Measurements from ENCODE around the gene SPAG5.
"Not testable (repeated sequence)": the region's sequence is repeated elsewhere in the genome, so short reads cannot be mapped to it uniquely, and the experiment has no call there.

Gene SPAG5

DNA sequence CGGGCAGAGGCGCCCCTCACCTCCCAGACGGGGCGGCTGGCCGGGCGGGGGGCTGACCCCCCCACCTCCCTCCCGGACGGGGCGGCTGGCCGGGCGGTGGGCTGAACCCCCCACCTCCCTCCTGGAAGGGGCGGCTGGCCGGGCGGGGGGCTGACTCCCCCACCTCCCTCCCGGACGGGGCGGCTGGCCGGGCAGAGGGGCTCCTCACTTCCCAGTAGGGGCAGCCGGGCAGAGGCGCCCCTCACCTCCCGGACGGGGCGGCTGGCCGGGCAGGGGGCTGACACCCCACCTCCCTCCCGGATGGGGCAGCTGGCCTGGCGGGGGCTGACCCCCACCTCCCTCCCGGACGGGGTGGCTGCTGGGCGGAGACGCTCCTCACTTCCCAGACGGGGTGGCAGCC, 5.2 kb upstream of the SPAG5 start:
- DNase-seq (ENCODE audit: low read depth) = not testable (repeated sequence)

DNA sequence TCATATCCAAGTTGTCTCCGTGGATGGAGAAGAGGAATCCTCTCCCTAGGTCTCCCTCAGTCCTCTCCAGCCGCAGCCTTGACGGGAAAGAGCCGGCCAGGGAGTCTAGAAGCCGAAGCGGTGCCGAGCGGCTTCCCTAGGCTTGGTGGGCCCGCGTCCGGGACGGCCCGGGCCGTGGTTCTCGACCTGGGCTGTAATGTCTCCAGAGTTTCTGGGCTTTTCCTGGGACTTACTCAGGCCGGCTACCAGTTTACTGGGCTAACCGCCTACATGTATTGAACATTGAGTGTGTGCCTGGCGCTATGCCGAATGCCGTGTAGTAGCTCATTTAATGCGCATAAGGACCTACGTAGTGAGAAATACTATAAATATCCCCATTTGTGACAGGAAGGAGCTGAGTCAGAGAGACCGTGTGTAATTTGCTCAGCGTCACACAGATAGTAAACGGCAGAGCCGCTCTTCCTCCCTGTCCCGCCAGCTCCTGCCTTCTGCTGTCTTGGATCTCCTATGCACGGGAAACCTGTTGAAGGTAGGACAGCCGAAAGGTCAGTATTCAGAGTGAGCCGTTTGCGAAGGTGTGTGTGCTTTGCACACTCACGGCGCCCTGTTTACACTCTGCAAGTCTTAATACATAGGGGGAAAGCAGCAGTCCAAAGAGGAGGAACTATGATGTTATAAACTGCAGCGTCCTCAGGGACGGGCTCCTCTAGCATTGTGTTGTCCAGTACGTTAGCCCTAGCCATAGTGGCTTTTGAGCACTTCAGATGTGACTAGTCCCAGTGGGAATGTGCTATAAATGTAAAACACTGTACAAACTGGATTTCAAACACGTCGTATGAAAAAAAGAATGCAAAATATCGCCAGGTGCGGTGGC, 723 bp upstream of the SPAG5 start:
- DNase-seq (ENCODE audit: low read depth) = peak; percentile 64

GRCh38 chr17:28598389-28598788, 436 bp downstream of the SPAG5 start:
- no peak for DNase-seq (ENCODE audit: low read depth)

- no peak for DNase-seq (ENCODE audit: low read depth)
Observed at GRCh38 chr17:28597606-28598383, 1.0 kb downstream of the SPAG5 start.

DNA sequence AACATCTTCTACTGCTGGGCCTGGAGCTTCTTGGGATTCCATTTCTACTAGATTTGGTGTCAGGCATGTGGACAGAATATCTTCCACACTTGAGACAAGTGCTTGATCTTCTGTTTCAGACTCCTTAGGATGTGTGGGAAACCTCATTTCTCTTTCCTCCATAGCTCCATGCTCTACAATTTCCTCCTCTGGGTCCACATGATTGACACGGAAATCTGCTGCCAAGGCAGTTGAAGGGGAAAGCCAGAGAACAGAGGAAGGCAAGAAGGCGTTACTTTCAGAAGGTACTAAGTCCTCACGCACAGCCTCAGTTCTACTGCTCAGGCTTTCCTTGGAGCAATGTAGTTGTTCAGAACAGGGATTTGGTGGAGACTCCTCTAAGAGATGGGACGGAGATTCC, 6.6 kb downstream of the SPAG5 start:
- no peak for DNase-seq (ENCODE audit: low read depth)

GRCh38 chr17:28585851-28586250, 13.0 kb downstream of the SPAG5 start:
- no peak for DNase-seq (ENCODE audit: low read depth)

GRCh38 chr17:28584434-28584833, 14.4 kb downstream of the SPAG5 start:
- no peak for DNase-seq (ENCODE audit: low read depth)

- DNase-seq (ENCODE audit: low read depth) = no peak
Observed at GRCh38 chr17:28582513-28582912, 16.3 kb downstream of the SPAG5 start.

GRCh38 chr17:28580959-28581358, 17.9 kb downstream of the SPAG5 start:
- no peak for DNase-seq (ENCODE audit: low read depth)

- peak; percentile 28 for DNase-seq (ENCODE audit: low read depth)
Observed at GRCh38 chr17:28579526-28579925, 19.3 kb downstream of the SPAG5 start.

- DNase-seq (ENCODE audit: low read depth) = no peak
Observed at GRCh38 chr17:28578246-28579195, 20.3 kb downstream of the SPAG5 start.

DNA sequence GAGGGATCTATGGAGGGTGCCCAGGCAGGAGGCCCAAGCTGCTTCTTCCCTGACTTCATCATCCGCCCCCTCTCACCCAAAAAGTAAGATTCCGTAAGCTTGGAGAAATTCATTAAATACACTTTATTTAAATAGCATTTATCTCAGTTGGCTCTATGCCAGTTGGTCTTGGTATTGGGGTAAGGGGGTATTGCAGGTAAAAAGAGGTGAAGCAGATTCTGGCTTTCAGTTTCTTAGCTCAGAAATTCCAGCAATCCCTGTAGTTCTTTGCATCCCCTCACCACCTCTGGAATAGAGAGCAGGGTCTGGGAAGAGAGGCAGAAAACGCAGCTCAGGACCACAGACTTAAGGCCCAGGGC, 21.4 kb downstream of the SPAG5 start:
- DNase-seq (ENCODE audit: low read depth) = no peak

DNA sequence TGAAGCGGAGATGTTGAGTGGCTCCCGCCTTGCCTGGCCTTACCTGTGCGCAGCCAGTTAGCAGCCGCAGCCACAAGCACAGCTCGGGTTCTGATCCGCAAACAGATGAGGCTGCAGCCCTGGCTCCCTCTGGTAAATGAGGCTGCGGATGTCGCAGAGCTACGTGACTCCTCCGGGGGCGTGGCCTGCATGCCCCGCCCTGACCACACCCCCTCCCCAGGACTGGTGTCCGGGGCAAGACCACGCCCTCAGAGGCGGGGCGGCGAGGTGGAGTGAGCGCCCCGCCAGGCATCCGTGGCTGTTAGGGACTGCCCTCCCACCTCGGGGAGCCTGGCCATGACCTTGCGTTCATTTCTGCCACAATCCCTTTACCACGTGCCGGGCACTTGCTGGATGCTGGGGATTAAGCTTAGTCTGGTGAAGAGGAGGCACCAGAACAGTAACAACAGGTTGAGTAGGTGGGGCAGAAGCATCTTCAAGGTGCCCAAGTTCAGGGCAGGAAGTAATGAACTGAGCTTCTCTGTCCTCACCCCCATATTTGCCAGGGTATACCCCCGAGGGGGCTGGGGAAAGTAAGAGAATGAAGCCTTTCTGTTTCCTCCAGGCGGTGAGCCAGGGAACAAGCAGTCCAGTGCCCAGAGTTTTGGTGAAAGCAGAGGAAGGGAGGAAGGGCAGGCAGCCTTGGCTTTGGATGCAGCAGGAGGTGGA, 21.9 kb downstream of the SPAG5 start, which contains the start of gene ALDOC:
ALDOC (minus strand) TSS at position 138 of the 708 bp plus-strand sequence. CDS start 1,363 bp downstream, outside the sequence.
- peak; percentile 99 for DNase-seq (ENCODE audit: low read depth)

DNA sequence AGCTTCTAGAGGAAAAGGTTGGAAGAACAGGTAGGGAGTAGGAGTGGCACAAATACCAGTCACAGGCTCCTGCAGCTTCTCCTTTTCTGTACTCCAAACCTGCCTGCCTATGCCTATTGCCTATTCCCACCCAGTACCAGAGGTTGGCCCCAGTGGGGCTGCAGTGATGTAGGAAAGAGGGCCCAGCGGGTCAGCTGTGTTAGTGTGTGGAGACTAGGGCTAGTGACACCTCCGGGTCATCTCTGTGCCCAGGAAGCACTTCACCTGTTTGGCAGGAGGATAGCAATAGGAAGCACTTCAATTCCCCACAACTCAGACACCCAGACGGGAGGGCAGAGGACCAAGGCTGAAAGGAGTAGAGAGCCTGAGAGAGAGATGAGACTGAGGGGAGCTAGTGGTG, 22.8 kb downstream of the SPAG5 start:
- DNase-seq (ENCODE audit: low read depth) = not testable (repeated sequence)

GRCh38 chr17:28575126-28575795, 23.6 kb downstream of the SPAG5 start:
- DNase-seq (ENCODE audit: low read depth) = no peak

GRCh38 chr17:28574526-28574925, 24.3 kb downstream of the SPAG5 start:
- DNase-seq (ENCODE audit: low read depth) = no peak

GRCh38 chr17:28573966-28574480, 24.8 kb downstream of the SPAG5 start:
- DNase-seq (ENCODE audit: low read depth) = no peak

DNA sequence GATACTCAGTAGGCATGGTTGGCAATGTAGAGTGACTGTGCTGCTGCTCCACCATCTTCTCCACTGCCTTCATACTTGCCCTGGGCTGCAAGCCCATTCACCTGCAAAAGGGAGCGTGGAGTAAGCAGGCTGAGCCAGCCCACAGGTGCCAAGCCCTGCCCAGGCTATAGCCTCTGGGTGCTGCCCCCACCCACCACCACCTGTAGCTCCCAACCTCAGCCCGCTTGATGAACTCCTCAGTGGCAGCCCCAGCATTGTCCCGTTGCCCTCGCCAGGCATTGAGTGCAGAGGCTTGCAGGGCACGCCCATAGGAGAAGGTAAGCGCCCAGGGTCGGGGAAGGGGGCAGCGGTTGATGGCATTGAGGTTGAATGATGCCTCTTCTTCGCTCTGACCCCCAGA, 25.3 kb downstream of the SPAG5 start:
- no peak for DNase-seq (ENCODE audit: low read depth)

GRCh38 chr17:28573040-28573380, 25.8 kb downstream of the SPAG5 start:
- DNase-seq (ENCODE audit: low read depth) = no peak

DNA sequence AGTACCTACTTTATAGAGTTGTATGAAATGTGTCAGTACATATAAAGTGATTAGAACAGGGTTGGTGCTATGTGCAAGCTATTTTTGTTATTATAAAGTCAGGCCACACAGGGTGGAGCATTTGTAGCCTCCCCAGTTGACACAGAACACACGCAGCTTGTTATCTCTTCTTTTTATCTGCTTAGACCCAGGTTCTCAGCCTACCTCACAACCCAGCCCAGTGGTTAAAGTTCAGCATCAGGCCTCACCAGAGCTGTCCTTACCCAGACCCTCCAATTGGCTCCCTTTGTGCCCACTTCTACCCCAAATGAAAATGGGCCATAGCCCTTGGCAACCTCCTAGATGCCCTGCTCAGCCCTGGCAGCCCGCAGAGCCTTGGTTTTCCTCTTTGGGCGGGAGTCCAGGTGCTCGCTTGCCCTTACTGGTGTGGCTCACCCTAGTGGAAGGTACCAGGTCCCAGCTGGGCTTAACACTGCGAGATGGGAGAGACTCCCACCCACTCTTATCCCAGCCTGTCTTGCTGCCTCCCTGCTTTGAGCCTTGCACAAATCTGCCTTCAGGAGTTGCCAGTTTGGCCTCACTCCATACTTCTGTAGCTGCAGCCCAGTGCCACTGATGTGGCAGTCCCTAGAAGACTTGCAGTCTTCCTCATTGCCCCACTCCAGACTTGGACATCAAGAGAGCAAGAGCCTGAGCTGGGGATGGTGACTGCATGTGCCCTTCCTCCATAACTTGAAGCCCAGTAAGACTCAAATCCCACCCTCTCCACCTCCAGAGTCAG, 26.4 kb downstream of the SPAG5 start:
- no peak for DNase-seq (ENCODE audit: low read depth)
